ENCODE measurements around the gene DBF4.

DNA sequence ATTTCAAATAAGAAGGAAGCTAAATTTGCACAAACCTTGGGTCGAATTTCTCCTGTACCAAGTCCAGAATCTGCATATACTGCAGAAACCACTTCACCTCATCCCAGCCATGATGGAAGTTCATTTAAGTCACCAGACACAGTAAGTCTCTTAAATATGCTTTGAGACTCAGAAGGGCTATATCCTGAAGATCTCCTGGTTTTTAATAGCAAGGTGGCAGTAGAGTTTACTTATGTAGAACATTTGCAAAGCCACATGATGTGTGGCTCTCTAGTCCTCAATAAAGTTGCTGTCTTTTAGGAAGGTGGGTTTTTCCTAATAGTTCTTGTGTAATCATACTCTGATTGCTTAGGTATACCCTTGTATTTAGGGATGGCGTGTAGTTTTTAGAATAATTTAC is 8.7 kb downstream of the DBF4 start:
- TF ChIP-seq, protein P1, sequence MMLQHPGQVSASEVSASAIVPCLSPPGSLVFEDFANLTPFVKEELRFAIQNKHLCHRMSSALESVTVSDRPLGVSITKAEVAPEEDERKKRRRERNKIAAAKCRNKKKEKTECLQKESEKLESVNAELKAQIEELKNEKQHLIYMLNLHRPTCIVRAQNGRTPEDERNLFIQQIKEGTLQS (IDR thresholded peaks at IDR 0.05), result no peak
- TF ChIP-seq CTCF (IDR thresholded peaks at IDR 0.05; ENCODE audit: low read depth, low read length, missing input control) (no peak), MAX (IDR thresholded peaks at IDR 0.05) (no peak), TAF1 (conservative IDR thresholded peaks at IDR 0.05) (no peak), SP1 (IDR thresholded peaks at IDR 0.05) (no peak), EGR1 (IDR thresholded peaks at IDR 0.05; ENCODE audit: low read depth in 2 of 2) (no peak), NR2F2 (IDR thresholded peaks at IDR 0.05) (no peak), GABPA (IDR thresholded peaks at IDR 0.05 in 1 of 2, conservative IDR thresholded peaks at IDR 0.05 in 1 of 2) (no peak), RAD21 (IDR thresholded peaks at IDR 0.05) (no peak), FOXA2 (IDR thresholded peaks at IDR 0.05) (no peak), YY1 (IDR thresholded peaks at IDR 0.05) (no peak)
- TF ChIP-seq, protein P2, sequence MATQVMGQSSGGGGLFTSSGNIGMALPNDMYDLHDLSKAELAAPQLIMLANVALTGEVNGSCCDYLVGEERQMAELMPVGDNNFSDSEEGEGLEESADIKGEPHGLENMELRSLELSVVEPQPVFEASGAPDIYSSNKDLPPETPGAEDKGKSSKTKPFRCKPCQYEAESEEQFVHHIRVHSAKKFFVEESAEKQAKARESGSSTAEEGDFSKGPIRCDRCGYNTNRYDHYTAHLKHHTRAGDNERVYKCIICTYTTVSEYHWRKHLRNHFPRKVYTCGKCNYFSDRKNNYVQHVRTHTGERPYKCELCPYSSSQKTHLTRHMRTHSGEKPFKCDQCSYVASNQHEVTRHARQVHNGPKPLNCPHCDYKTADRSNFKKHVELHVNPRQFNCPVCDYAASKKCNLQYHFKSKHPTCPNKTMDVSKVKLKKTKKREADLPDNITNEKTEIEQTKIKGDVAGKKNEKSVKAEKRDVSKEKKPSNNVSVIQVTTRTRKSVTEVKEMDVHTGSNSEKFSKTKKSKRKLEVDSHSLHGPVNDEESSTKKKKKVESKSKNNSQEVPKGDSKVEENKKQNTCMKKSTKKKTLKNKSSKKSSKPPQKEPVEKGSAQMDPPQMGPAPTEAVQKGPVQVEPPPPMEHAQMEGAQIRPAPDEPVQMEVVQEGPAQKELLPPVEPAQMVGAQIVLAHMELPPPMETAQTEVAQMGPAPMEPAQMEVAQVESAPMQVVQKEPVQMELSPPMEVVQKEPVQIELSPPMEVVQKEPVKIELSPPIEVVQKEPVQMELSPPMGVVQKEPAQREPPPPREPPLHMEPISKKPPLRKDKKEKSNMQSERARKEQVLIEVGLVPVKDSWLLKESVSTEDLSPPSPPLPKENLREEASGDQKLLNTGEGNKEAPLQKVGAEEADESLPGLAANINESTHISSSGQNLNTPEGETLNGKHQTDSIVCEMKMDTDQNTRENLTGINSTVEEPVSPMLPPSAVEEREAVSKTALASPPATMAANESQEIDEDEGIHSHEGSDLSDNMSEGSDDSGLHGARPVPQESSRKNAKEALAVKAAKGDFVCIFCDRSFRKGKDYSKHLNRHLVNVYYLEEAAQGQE (IDR thresholded peaks at IDR 0.05), result no peak
- TF ChIP-seq, protein P3, sequence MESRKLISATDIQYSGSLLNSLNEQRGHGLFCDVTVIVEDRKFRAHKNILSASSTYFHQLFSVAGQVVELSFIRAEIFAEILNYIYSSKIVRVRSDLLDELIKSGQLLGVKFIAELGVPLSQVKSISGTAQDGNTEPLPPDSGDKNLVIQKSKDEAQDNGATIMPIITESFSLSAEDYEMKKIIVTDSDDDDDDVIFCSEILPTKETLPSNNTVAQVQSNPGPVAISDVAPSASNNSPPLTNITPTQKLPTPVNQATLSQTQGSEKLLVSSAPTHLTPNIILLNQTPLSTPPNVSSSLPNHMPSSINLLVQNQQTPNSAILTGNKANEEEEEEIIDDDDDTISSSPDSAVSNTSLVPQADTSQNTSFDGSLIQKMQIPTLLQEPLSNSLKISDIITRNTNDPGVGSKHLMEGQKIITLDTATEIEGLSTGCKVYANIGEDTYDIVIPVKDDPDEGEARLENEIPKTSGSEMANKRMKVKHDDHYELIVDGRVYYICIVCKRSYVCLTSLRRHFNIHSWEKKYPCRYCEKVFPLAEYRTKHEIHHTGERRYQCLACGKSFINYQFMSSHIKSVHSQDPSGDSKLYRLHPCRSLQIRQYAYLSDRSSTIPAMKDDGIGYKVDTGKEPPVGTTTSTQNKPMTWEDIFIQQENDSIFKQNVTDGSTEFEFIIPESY (IDR thresholded peaks at IDR 0.05), result no peak

Data from liver (tissue), 3 donors.